T-cell (primary cell): ENCODE results near the gene SOWAHA. TPM values are rescaled to one million over a fixed set of nuclear protein-coding genes. Genes with fewer than 3 reads are reported as not detected.

Source experiments
- ATAC-seq, 4 experiments: fragments of 200-7000 bp in 3 of 4; fragments of 150-1000 bp in 1 of 4; cut with Tn5 transposase; replicated peaks in 1 of 4; 1 replicate in 3 of 4; 2 replicates in 1 of 4; pipeline ENCODE4 v1.10.0; 2021; ENCODE audit warnings: moderate library complexity in 3 of 4, mild to moderate bottlenecking in 2 of 4, moderate number of reproducible peaks in 1 of 4
- CTCF ChIA-PET, 2 donors: fragments of 300-600 bp; sonication (Branson Sonifier 250); formaldehyde crosslinking; loops; one replicate each; lab custom pipeline; 2022; ENCODE audit warnings: antibody characterized with exemption in 2 of 2; lab: Charles Lee
- POLR2A ChIA-PET, 2 donors: fragments of 300-600 bp; sonication (Branson Sonifier 250); formaldehyde crosslinking; loops; one replicate each; lab custom pipeline; 2022; ENCODE audit warnings: antibody characterized with exemption in 2 of 2; lab: Charles Lee
- DNase-seq, 35 experiments: peaks; one replicate each; pipeline versions ENCODE4 v3.0.0 to v3.0.0-alpha.2; 2013 to 2023
- H3K27ac ChIP-seq: one replicate; pipeline ENCODE4 v1.5.1; 2013; ENCODE audit warnings: low read length
- H3K27me3 ChIP-seq, 2 experiments: replicated peaks in 1 of 2; 1 replicate in 1 of 2; 2 replicates in 1 of 2; pipeline versions ENCODE4 v1.6.1 to v1.7.0; 2013; ENCODE audit warnings: low read length in 1 of 2, mixed read lengths in 1 of 2; ENCODE audit not compliant: control insufficient read depth in 2 of 2, insufficient read depth in 2 of 2; ENCODE audit errors: extremely low read depth in 1 of 2
- H3K36me3 ChIP-seq, 2 donors: 1 replicate in 1 of 2; 2 replicates in 1 of 2; pipeline versions ENCODE4 v1.6.1 to v1.7.0; 2013; ENCODE audit warnings: low read length in 1 of 2; ENCODE audit not compliant: control insufficient read depth in 2 of 2, insufficient read depth in 1 of 2; ENCODE audit errors: extremely low read depth in 1 of 2
- H3K4me1 ChIP-seq, 2 experiments: 1 replicate in 1 of 2; 2 replicates in 1 of 2; pipeline versions ENCODE4 v1.6.1 to v1.7.0; 2013; ENCODE audit warnings: low read length in 2 of 2, mixed read lengths in 1 of 2; ENCODE audit not compliant: insufficient read depth in 2 of 2, control insufficient read depth in 1 of 2; ENCODE audit errors: extremely low read depth in 1 of 2
- H3K4me3 ChIP-seq, 2 donors: 1 replicate in 1 of 2; 2 replicates in 1 of 2; pipeline versions ENCODE4 v1.5.1 to v1.7.0; 2013; ENCODE audit warnings: mild to moderate bottlenecking in 2 of 2, low read length in 1 of 2, moderate library complexity in 1 of 2; ENCODE audit not compliant: control insufficient read depth in 1 of 2; ENCODE audit errors: extremely low read depth in 1 of 2
- H3K9me3 ChIP-seq: 2 replicates; pipeline ENCODE4 v1.7.0; 2013
- H3K27ac Mint-ChIP-seq, 2 donors: one replicate each; pipeline ENCODE4 v1.8.0; 2020 to 2021; ENCODE audit warnings: mild to moderate bottlenecking in 2 of 2, mixed read lengths in 2 of 2
- H3K27me3 Mint-ChIP-seq, 2 donors: one replicate each; pipeline ENCODE4 v1.8.0; 2021 to 2022; ENCODE audit warnings: mixed read lengths in 2 of 2
- H3K36me3 Mint-ChIP-seq: one replicate; pipeline ENCODE4 v1.8.0; 2021; ENCODE audit warnings: mixed read lengths
- H3K4me1 Mint-ChIP-seq, 3 donors: one replicate each; pipeline ENCODE4 v1.8.0; 2020 to 2022; ENCODE audit warnings: mixed read lengths in 3 of 3, mild to moderate bottlenecking in 1 of 3
- H3K4me3 Mint-ChIP-seq, 3 donors: one replicate each; pipeline ENCODE4 v1.8.0; 2020 to 2022; ENCODE audit warnings: mild to moderate bottlenecking in 3 of 3, mixed read lengths in 3 of 3, moderate library complexity in 3 of 3
- H3K9me3 Mint-ChIP-seq, 3 donors: one replicate each; pipeline ENCODE4 v1.8.0; 2020 to 2022; ENCODE audit warnings: mixed read lengths in 3 of 3
- WGBS: methylation state at CpG from one replicate; pipeline ENCODE4 v1.1.5; 2013; ENCODE audit warnings: missing lambda C conversion rate; ENCODE audit not compliant: insufficient coverage; 5-methylcytosine and 5-hydroxymethylcytosine counted together
- total RNA-seq, 35 experiments: library from RNA in 6 of 35; stranded (reverse) in 6 of 35; fragments of 120-200 nt in 1 of 35; gene quantifications; one replicate each; pipeline versions ENCODE4 v1.2.1 to v1.2.4 and lab custom pipeline; 2013 to 2026

The SOWAHA gene
- total RNA-seq, 5 donors from 2014 or later (not counting 1 experiment from before 2014, with no cell fraction given) = not detected

- no peaks in the 10 kb centered on the region for H3K36me3 ChIP-seq
- POLR2A ChIA-PET = interaction anchor here in 1 of 2 donors (0.6 kb wide), 1 partner anchor 75 kb away, joined by 3 read pairs; no protein-coding TSS in a partner anchor
- CTCF ChIA-PET = interaction anchor here in 1 of 2 donors (0.7 kb wide), 1 partner anchor 71 kb away, joined by 3 read pairs; no protein-coding TSS in a partner anchor
- peaks cover 43 to 49% of the 10 kb centered on the region in 2 donors for H3K27me3 Mint-ChIP-seq
- H3K36me3 Mint-ChIP-seq = no peaks in the 10 kb centered on the region
- H3K27ac Mint-ChIP-seq = no peak overlapping the region
- no peak overlapping the region for H3K4me3 Mint-ChIP-seq
- H3K9me3 Mint-ChIP-seq = no peaks in the 10 kb centered on the region
- ATAC-seq (no peak), DNase-seq (no peak)
- H3K27me3 ChIP-seq = peaks cover 4 to 48% of the 10 kb centered on the region in 2 experiments
- H3K9me3 ChIP-seq = no peaks in the 10 kb centered on the region
- H3K4me1 ChIP-seq = peaks cover 3 to 17% of the 10 kb centered on the region in 2 experiments
- H3K27ac ChIP-seq = no peak overlapping the region
- peaks cover 21 to 35% (median 31%) of the 10 kb centered on the region in 3 donors for H3K4me1 Mint-ChIP-seq
- no peak overlapping the region for H3K4me3 ChIP-seq
- WGBS = no CpG with 5 or more reads among the region's 4 CpGs
Measured at GRCh38 chr5:132781029-132781428, 32.1 kb upstream of the SOWAHA start.

- no peak for ATAC-seq
- Histone ChIP-seq H3K9me3 (no peaks in the 10 kb centered on the region), H3K4me1 (peaks cover 3 to 10% of the 10 kb centered on the region in 2 experiments), H3K36me3 (no peaks in the 10 kb centered on the region), H3K4me3 (no peak overlapping the region), H3K27me3 (peaks cover 4 to 42% of the 10 kb centered on the region in 2 experiments), H3K27ac (no peak overlapping the region)
- Mint-ChIP-seq H3K27me3 (peaks cover 45 to 51% of the 10 kb centered on the region in 2 donors), H3K27ac (no peak overlapping the region), H3K36me3 (no peaks in the 10 kb centered on the region), H3K9me3 (no peaks in the 10 kb centered on the region), H3K4me1 (peaks cover 20 to 31% (median 31%) of the 10 kb centered on the region in 3 donors), H3K4me3 (no peak overlapping the region)
- POLR2A ChIA-PET = no interaction called here
- CTCF ChIA-PET = no interaction called here
- WGBS = 100% methylated on average over 1 of the region's 4 CpGs
- DNase-seq = no peak
Measured at GRCh38 chr5:132782101-132782500, 31.0 kb upstream of the SOWAHA start.

- peaks cover 0 to 2% of the 10 kb centered on the region in 2 experiments for H3K4me1 ChIP-seq
- CTCF ChIA-PET = interaction anchor here in 1 of 2 donors (0.7 kb wide), 1 partner anchor 68 kb away, joined by 6 read pairs; no protein-coding TSS in a partner anchor
- no peaks in the 10 kb centered on the region for H3K9me3 Mint-ChIP-seq
- peaks cover 32 to 36% of the 10 kb centered on the region in 2 donors for H3K27me3 Mint-ChIP-seq
- H3K4me1 Mint-ChIP-seq = peaks cover 7 to 14% (median 13%) of the 10 kb centered on the region in 3 donors
- no peak overlapping the region for H3K4me3 Mint-ChIP-seq
- ATAC-seq (no peak), DNase-seq (no peak)
- WGBS = 44% methylated on average over 2 of the region's 5 CpGs
- no peaks in the 10 kb centered on the region for H3K9me3 ChIP-seq
- no peaks in the 10 kb centered on the region for H3K36me3 ChIP-seq
- H3K36me3 Mint-ChIP-seq = no peaks in the 10 kb centered on the region
- H3K27ac ChIP-seq = no peak overlapping the region
- H3K4me3 ChIP-seq = no peak overlapping the region
- no peak overlapping the region for H3K27ac Mint-ChIP-seq
- peaks cover 0 to 39% of the 10 kb centered on the region in 2 experiments for H3K27me3 ChIP-seq
- POLR2A ChIA-PET = interaction anchor here in 1 of 2 donors (0.6 kb wide), 1 partner anchor 316 kb away, joined by 5 read pairs; no protein-coding TSS in a partner anchor
Measured at GRCh38 chr5:132785365-132785764, 27.7 kb upstream of the SOWAHA start.

GRCh38 chr5:132785864-132786263 lies 27.2 kb upstream of the SOWAHA start:
- WGBS = 100% methylated on average over 1 of the region's 4 CpGs
- H3K27me3 Mint-ChIP-seq = peaks cover 29 to 37% of the 10 kb centered on the region in 2 donors
- DNase-seq (no peak), ATAC-seq (no peak)
- H3K9me3 Mint-ChIP-seq = no peaks in the 10 kb centered on the region
- no peak overlapping the region for H3K27ac ChIP-seq
- CTCF ChIA-PET = interaction anchor here in 1 of 2 donors (0.6 kb wide), 1 partner anchor 1595 kb away, joined by 5 read pairs; no protein-coding TSS in a partner anchor
- no peak overlapping the region for H3K4me3 ChIP-seq
- H3K4me1 Mint-ChIP-seq = peaks cover 3 to 9% (median 9%) of the 10 kb centered on the region in 3 donors
- no peaks in the 10 kb centered on the region for H3K4me1 ChIP-seq
- no peaks in the 10 kb centered on the region for H3K36me3 Mint-ChIP-seq
- POLR2A ChIA-PET = interaction anchor here in 1 of 2 donors (0.6 kb wide), 1 partner anchor 316 kb away, joined by 5 read pairs; no protein-coding TSS in a partner anchor
- H3K9me3 ChIP-seq = no peaks in the 10 kb centered on the region
- H3K4me3 Mint-ChIP-seq = no peak overlapping the region
- no peak overlapping the region for H3K27ac Mint-ChIP-seq
- no peaks in the 10 kb centered on the region for H3K36me3 ChIP-seq
- H3K27me3 ChIP-seq = peaks cover 0 to 39% of the 10 kb centered on the region in 2 experiments

GRCh38 chr5:132787076-132787475 lies 26.0 kb upstream of the SOWAHA start:
- Histone ChIP-seq H3K27me3 (peaks cover 0 to 36% of the 10 kb centered on the region in 2 experiments), H3K27ac (no peak overlapping the region), H3K36me3 (no peaks in the 10 kb centered on the region), H3K9me3 (no peaks in the 10 kb centered on the region), H3K4me1 (no peaks in the 10 kb centered on the region), H3K4me3 (no peak overlapping the region)
- DNase-seq (no peak), ATAC-seq (no peak)
- POLR2A ChIA-PET = interaction anchor here in 1 of 2 donors (0.6 kb wide), 1 partner anchor 1131 kb away, joined by 6 read pairs; no protein-coding TSS in a partner anchor
- no peaks in the 10 kb centered on the region for H3K36me3 Mint-ChIP-seq
- H3K27me3 Mint-ChIP-seq = peaks cover 24 to 35% of the 10 kb centered on the region in 2 donors
- H3K27ac Mint-ChIP-seq = no peak overlapping the region
- no peak overlapping the region for H3K4me3 Mint-ChIP-seq
- WGBS = 80% methylated on average over 1 of the region's 1 CpG
- no peaks in the 10 kb centered on the region for H3K9me3 Mint-ChIP-seq
- CTCF ChIA-PET = no interaction called here
- H3K4me1 Mint-ChIP-seq = no peaks in the 10 kb centered on the region

- Histone ChIP-seq H3K9me3 (no peaks in the 10 kb centered on the region), H3K36me3 (no peaks in the 10 kb centered on the region), H3K4me1 (no peaks in the 10 kb centered on the region), H3K27me3 (peaks cover 0 to 29% of the 10 kb centered on the region in 2 experiments), H3K4me3 (no peak overlapping the region), H3K27ac (no peak overlapping the region)
- ATAC-seq (no peak), DNase-seq (no peak)
- Mint-ChIP-seq H3K9me3 (no peaks in the 10 kb centered on the region), H3K27me3 (peaks cover 23 to 33% of the 10 kb centered on the region in 2 donors), H3K4me3 (no peak overlapping the region), H3K36me3 (no peaks in the 10 kb centered on the region), H3K4me1 (no peaks in the 10 kb centered on the region), H3K27ac (no peak overlapping the region)
- ChIA-PET POLR2A (no interaction called here), CTCF (no interaction called here)
- WGBS = no CpG with 5 or more reads among the region's 1 CpG
Measured at GRCh38 chr5:132788508-132788907, 24.6 kb upstream of the SOWAHA start.
